NCI-H2196 treated with DMSO at 0.1 percent for 48 hours (cell line): ENCODE measurements around the gene JPT1.
A peak's percentile ranks its signal among the peaks of the same experiment; 100 is the strongest.
"Not testable (repeated sequence)": the region's sequence is repeated elsewhere in the genome, so short reads cannot be mapped to it uniquely, and the experiment has no call there.

Experiments used
- DNase-seq: peaks from one replicate; lab custom pipeline; 2025; ENCODE audit not compliant: unreplicated experiment; lab: John Stamatoyannopoulos, UW

The JPT1 gene

GRCh38 chr17:75130632-75131277, 23.6 kb downstream of the JPT1 start:
- DNase-seq = no peak

DNA sequence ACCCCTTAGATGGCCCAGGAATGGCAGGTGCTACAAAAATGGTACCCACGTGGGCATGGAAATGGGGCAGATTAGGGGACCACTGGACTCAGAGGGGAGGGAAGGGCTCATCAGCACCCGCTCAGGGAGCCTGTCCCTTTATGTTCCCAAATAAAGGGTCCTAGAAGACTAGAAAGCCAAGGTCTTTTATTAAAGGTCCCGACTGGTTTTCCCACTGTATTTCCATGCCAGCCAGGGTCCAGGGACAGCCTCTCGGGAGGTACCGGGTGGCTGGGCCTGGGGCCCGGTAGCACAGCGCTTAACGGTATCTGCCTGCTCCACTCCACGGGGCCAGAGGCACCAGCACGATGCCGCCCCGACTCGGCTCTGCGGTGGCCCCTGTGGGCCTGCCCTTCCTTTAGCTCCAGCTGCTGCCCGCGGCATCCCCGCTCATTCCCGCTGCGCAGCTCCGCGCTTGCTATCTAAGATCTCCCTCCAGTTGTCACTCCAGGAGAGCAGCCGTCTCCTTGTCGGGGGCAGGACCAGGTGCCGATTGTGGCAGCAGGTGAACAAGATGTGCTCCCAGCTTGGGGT, 24.2 kb downstream of the JPT1 start:
- DNase-seq = no peak

GRCh38 chr17:75129576-75129975, 24.7 kb downstream of the JPT1 start:
- DNase-seq = no peak

- no peak for DNase-seq
Measured at GRCh38 chr17:75128694-75129505, 25.4 kb downstream of the JPT1 start.

GRCh38 chr17:75127936-75128335, 26.4 kb downstream of the JPT1 start:
- DNase-seq = not testable (repeated sequence)

- no peak for DNase-seq
Measured at GRCh38 chr17:75126954-75127353, 27.4 kb downstream of the JPT1 start.

GRCh38 chr17:75125984-75126383, 28.3 kb downstream of the JPT1 start:
- no peak for DNase-seq

DNA sequence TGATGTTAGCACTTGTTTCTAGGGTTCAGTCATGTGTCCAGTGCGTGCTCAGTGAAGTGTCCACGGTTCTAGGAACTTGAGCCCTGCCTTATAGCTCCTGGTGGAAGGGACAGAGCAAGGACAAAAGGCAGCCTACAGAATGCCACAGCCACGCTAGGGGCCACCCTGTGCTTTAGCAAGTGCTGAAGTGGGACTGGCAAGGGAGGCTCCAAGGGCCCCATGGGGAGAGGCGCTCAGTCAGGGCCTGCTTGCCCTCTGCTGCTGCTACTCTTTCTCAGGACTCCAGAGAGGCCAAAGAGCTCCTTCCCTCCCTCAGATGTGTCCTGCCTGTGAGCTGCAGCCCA, 29.5 kb downstream of the JPT1 start:
- no peak for DNase-seq

- peak; percentile 66 for DNase-seq
Measured at GRCh38 chr17:75124041-75124818, 30.1 kb downstream of the JPT1 start.

GRCh38 chr17:75118307-75118706, 36.0 kb downstream of the JPT1 start:
- no peak for DNase-seq

- no peak for DNase-seq
Measured at GRCh38 chr17:75116737-75117136, 37.6 kb downstream of the JPT1 start.

GRCh38 chr17:75115555-75115954, 38.8 kb downstream of the JPT1 start:
- no peak for DNase-seq

GRCh38 chr17:75114552-75115314, 39.6 kb downstream of the JPT1 start:
- DNase-seq = no peak

- DNase-seq = peak; percentile 76
Measured at GRCh38 chr17:75113798-75114551, 40.3 kb downstream of the JPT1 start.

DNA sequence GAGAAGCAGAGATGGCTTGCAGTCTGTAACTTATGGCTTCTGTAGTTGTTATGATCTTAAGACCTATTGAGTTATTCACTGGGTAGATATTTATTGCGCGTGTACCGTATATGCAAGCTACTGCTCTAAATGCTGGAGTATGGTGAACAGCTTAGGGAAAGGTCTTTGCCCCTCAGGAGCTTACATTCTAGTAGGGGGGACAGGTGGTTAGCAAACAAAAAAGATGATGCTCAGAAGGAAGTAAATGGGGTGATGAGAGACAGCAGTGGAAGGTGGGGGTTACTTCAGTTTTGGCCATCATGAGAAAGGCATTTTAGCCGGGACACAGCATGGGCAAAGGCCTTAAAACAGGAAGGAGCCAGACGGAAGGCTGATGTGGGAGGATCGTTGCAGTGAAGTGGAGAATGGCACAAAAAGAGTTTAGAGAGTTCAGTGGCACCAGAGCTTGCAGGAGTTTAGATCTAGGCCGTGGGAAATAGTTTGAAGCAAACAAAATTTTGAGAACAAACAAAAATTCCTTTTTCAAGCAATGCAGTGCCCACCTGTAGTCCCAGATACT, 42.5 kb downstream of the JPT1 start:
- no peak for DNase-seq

DNA sequence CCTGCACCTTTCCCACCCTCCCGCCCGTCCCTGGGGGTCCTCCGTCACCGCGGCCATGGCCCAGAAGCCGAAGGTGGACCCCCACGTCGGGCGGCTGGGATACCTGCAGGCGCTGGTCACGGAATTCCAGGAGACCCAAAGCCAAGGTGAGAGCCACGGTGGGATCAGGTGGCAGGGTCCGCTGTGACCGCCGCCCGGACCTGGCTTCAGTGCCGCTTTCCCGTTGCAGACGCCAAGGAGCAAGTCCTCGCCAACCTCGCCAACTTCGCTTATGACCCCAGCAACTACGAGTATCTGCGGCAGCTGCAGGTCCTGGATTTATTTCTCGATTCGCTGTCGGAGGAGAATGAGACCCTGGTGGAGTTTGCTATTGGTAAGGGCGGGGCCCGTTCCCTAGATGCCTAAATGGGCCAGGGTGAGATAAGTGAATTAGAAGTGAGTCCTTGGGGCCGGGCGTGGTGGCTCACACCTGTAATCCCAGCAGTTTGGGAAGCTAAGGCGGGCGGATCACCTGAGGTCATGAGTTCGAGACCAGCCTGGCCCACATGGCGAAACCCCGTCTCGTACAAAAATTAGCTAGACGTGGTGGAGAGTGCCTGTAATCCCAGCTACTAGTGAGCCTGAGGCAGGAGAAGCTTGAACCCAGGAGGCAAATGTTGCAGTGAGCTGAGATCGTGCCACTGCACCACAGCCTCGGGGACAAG, 43.9 kb downstream of the JPT1 start:
- DNase-seq = no peak

DNA sequence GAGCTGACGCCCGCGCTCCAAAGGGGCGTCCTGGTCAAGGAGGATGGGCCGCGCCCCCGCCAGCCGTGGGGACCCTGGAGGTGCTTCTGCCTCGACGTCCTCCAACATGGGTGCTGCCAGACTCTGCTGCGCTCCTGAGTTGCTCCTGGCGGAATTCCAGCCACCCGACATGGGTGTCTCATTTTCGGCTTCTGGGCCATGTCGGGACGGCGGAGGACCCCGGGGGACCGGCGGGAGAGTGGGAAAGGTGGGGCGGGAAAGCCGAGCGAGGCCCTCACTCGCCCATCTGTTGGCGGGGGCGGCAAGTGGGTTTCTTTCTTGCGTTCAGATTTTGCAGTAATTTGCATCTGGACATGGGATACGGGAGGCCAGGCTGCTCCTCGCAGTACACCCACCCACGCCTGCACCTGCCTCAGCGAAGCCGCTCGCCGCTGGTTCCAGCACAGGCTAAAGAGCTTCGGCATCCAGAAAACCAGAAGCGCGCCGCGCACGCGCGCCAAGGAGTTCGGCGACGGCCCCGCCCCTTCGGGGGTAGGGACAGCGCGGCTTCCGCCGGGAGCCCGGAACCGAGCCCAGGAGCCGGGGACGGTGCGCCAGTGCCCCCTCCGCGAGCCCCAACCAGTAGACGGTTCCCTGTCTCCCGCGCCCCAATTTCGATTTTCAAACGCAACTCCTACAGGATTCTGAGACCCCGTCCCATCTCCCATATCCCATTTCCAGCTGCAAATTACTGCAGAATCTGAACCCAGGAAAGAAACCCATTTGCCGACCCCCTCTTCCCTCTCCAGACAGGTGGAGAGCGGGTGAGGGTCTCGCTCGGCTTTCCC, 44.7 kb downstream of the JPT1 start, which contains the start of gene ARMC7:
TSS of gene ARMC7 (plus strand) at position 563 of the 827 bp plus-strand sequence. CDS start 320 bp downstream, outside the sequence.
- peak; percentile 68 for DNase-seq

GRCh38 chr17:75109046-75109406, 45.3 kb downstream of the JPT1 start:
- DNase-seq = no peak
